Loucy (cell line): Measurements from ENCODE around the gene TSPO.
A peak's percentile ranks its signal among the peaks of the same experiment; 100 is the strongest.
"Not testable (repeated sequence)": the region's sequence is repeated elsewhere in the genome, so short reads cannot be mapped to it uniquely, and the experiment has no call there.

Source experiments
- H2AFZ ChIP-seq: fragments of 200-600 bp; sonication (generic); 2 replicates; pipeline ENCODE4 v1.6.0; 2016; ENCODE audit warnings: antibody characterized with exemption, mild to moderate bottlenecking, low read length, moderate library complexity
- H3F3A ChIP-seq: fragments of 200-600 bp; 2 replicates; pipeline ENCODE4 v1.6.0; 2016; ENCODE audit warnings: antibody characterized with exemption, low read depth, mild to moderate bottlenecking
- H3K27me3 ChIP-seq: fragments of 200-600 bp; sonication (generic); 2 replicates; pipeline ENCODE4 v1.6.1; 2014; ENCODE audit warnings: low read length, mild to moderate bottlenecking; ENCODE audit not compliant: insufficient read depth, poor library complexity, severe bottlenecking
- H3K36me3 ChIP-seq: fragments of 200-600 bp; sonication (generic); 2 replicates; pipeline ENCODE4 v1.6.1; 2016; ENCODE audit warnings: low read length; ENCODE audit not compliant: insufficient read depth
- H3K4me1 ChIP-seq: fragments of 200-600 bp; sonication (generic); 2 replicates; pipeline ENCODE4 v1.5.1; 2014; ENCODE audit warnings: low read length, mild to moderate bottlenecking; ENCODE audit not compliant: insufficient read depth, poor library complexity, severe bottlenecking
- H3K4me2 ChIP-seq: fragments of 200-600 bp; sonication (generic); 2 replicates; pipeline ENCODE4 v1.6.0; 2014; ENCODE audit warnings: antibody characterized with exemption, low read length, low read depth, mild to moderate bottlenecking; ENCODE audit not compliant: poor library complexity, severe bottlenecking
- H3K4me3 ChIP-seq: fragments of 200-600 bp; sonication (generic); 2 replicates; pipeline ENCODE4 v1.5.1; 2014; ENCODE audit warnings: low read length, mild to moderate bottlenecking, mixed read lengths; ENCODE audit not compliant: poor library complexity, severe bottlenecking
- H3K79me2 ChIP-seq: fragments of 200-600 bp; sonication (generic); 2 replicates; pipeline ENCODE4 v1.6.1; 2014; ENCODE audit warnings: low read length; ENCODE audit not compliant: insufficient read depth
- H3K9ac ChIP-seq: fragments of 200-600 bp; sonication (generic); 2 replicates; pipeline ENCODE4 v1.6.0; 2014; ENCODE audit warnings: mild to moderate bottlenecking, low read depth, low read length, moderate library complexity; ENCODE audit not compliant: poor library complexity, severe bottlenecking
- H3K9me2 ChIP-seq: fragments of 200-600 bp; sonication (generic); replicated peaks from 2 replicates; pipeline ENCODE4 v1.6.1; 2016; ENCODE audit warnings: low read depth, low read length, mixed read lengths
- H3K9me3 ChIP-seq: fragments of 200-600 bp; sonication (generic); 2 replicates; pipeline ENCODE4 v1.6.1; 2014; ENCODE audit warnings: mild to moderate bottlenecking, antibody characterized with exemption, low read length, low read depth; ENCODE audit not compliant: insufficient read depth
- H4K20me1 ChIP-seq: fragments of 200-600 bp; sonication (generic); 2 replicates; pipeline ENCODE4 v1.6.0; 2014; ENCODE audit warnings: antibody characterized with exemption, low read length, mild to moderate bottlenecking; ENCODE audit not compliant: insufficient read depth, poor library complexity, severe bottlenecking
- CTCF ChIP-seq: fragments of 200-600 bp; sonication (generic); conservative IDR thresholded peaks from 2 replicates; pipeline ENCODE4 v1.5.1; 2014; ENCODE audit warnings: mild to moderate bottlenecking, antibody characterized with exemption, low read length
- EZH2phosphoT487 ChIP-seq: fragments of 200-600 bp; IDR thresholded peaks from 2 replicates; pipeline ENCODE4 v1.6.1; 2018; ENCODE audit warnings: antibody characterized with exemption, mild to moderate bottlenecking, moderate library complexity, borderline replicate concordance

TSPO gene

GRCh38 chr22:43151251-43152002 is at the start of gene TSPO:
TSPO (plus strand) TSS chr22:43151559; CDS start chr22:43159239, 7,680 bp downstream.
- no peaks in the 10 kb centered on the region for H4K20me1 ChIP-seq
- no peaks in the 10 kb centered on the region for H3K9me2 ChIP-seq
- H2AFZ ChIP-seq = peak within 1 kb of the TSS; percentile 82
- H3K4me1 ChIP-seq = peaks cover 40% of the 10 kb centered on the region
- peak within 1 kb of the TSS; percentile 92 for H3K4me2 ChIP-seq
- no peaks in the 10 kb centered on the region for H3K36me3 ChIP-seq
- H3K27me3 ChIP-seq = no peaks in the 10 kb centered on the region
- H3K4me3 ChIP-seq = peak within 1 kb of the TSS; percentile 93
- peaks cover 26% of the 10 kb centered on the region for H3K79me2 ChIP-seq
- H3K9me3 ChIP-seq = no peaks in the 10 kb centered on the region
- H3K9ac ChIP-seq = peak within 1 kb of the TSS; percentile 90
- no peak for TF ChIP-seq EZH2phosphoT487
- no peak for TF ChIP-seq CTCF
- no peaks in the 10 kb centered on the region for H3F3A ChIP-seq

- H3F3A ChIP-seq, H3K9me2 ChIP-seq, H3K4me1 ChIP-seq, H3K9ac ChIP-seq, H2AFZ ChIP-seq, H3K36me3 ChIP-seq, H4K20me1 ChIP-seq, H3K27me3 ChIP-seq, H3K79me2 ChIP-seq, H3K9me3 ChIP-seq, H3K4me3 ChIP-seq, H3K4me2 ChIP-seq: not testable (repeated sequence)
These were observed 47.2 kb upstream of the TSPO start for GRCh38 chr22:43104056-43104625.

GRCh38 chr22:43104950-43105349 is 46.4 kb upstream of the TSPO start:
- H2AFZ ChIP-seq, H3K9me3 ChIP-seq, H3K27me3 ChIP-seq, H3K4me3 ChIP-seq, H3K4me1 ChIP-seq, H3F3A ChIP-seq, H3K9me2 ChIP-seq, H3K79me2 ChIP-seq, H4K20me1 ChIP-seq, H3K36me3 ChIP-seq, H3K4me2 ChIP-seq, H3K9ac ChIP-seq: not testable (repeated sequence)

- H4K20me1 ChIP-seq = no peaks in the 10 kb centered on the region
- no peak for TF ChIP-seq EZH2phosphoT487
- TF ChIP-seq CTCF = no peak
- H3K9me2 ChIP-seq = no peaks in the 10 kb centered on the region
- H3K27me3 ChIP-seq = peaks cover 1% of the 10 kb centered on the region
- no peak overlapping the region for H3K4me2 ChIP-seq
- no peaks in the 10 kb centered on the region for H3K9me3 ChIP-seq
- no peaks in the 10 kb centered on the region for H3K36me3 ChIP-seq
- no peak overlapping the region for H3K9ac ChIP-seq
- H2AFZ ChIP-seq = no peak overlapping the region
- no peaks in the 10 kb centered on the region for H3F3A ChIP-seq
- H3K4me1 ChIP-seq = peaks cover 6% of the 10 kb centered on the region
- H3K79me2 ChIP-seq = no peaks in the 10 kb centered on the region
- H3K4me3 ChIP-seq = no peak overlapping the region
These were observed 45.1 kb upstream of the TSPO start for GRCh38 chr22:43106302-43106701.
